ENCODE measurements around the gene S100A2. TPM values are rescaled to one million over a fixed set of nuclear protein-coding genes. Genes with fewer than 3 reads are reported as not detected.

Gene S100A2
- total and polyA plus RNA-seq, 2 donors (not counting 3 experiments of a cell fraction or from before 2014, with no cell fraction given) = 4.0 to 4.3 TPM

DNA sequence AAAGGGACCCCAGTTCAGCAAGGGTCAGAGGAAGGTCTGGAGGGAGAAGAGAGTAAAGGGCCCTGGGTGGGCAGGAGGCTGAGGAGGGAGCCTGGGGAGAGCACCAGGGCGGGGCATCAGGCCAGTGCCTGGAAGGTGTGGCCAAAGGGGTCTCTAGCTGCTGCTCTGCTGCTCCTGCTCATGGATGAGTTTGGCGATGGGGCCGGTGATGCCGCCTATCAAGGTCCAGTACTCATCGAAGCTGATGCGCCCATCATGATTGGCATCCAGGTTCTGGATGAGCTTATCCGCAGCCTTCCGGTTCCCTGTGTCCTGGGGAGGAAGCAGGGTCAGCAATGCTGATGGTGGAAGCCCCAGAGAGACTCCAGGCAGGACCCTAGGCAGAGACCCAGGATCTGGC lies 41.7 kb upstream of the S100A2 start:
- H3K4me1 ChIP-seq (ENCODE audit: control insufficient read depth, extremely low read depth, insufficient read depth, low read length) = peaks cover 40% of the 10 kb centered on the region
- peak overlapping the region; percentile 2 to 87 (median 86) for H3K4me3 ChIP-seq (replicated peaks in 1 of 3; ENCODE audit: insufficient read depth in 1 of 3, low read depth in 1 of 3, low read length in 3 of 3)
- H3K9me3 ChIP-seq (replicated peaks; ENCODE audit: control insufficient read depth, insufficient read depth, low read length) = no peaks in the 10 kb centered on the region
- FAIRE-seq (no peak), DNase-seq (ENCODE audit: low read depth, low spot score) (no peak)
- intact Hi-C loops (cut with micrococcal nuclease) = no loop called here
- dilution Hi-C loops (cut with MboI; ENCODE audit: extremely low pct_ligation_motif_present, low sequenced_read_pairs) = no loop called here
- H3K79me2 ChIP-seq (ENCODE audit: control insufficient read depth, insufficient read depth, low read length) = peaks cover 39% of the 10 kb centered on the region
- H3K27ac ChIP-seq (ENCODE audit: insufficient read depth, low read depth, low read length) = peak overlapping the region; percentile 98
- no peaks in the 10 kb centered on the region for H3K9me1 ChIP-seq (replicated peaks; ENCODE audit: control insufficient read depth, extremely low read depth, insufficient read depth, low read length)
- no TSS peak for BruUV-seq (replicated peaks)
- TF ChIP-seq, protein P1, sequence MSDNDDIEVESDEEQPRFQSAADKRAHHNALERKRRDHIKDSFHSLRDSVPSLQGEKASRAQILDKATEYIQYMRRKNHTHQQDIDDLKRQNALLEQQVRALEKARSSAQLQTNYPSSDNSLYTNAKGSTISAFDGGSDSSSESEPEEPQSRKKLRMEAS (IDR thresholded peaks at IDR 0.05; ENCODE audit: insufficient read depth, insufficient read length) = no peak
- TF ChIP-seq JUN (IDR thresholded peaks at IDR 0.05; ENCODE audit: borderline replicate concordance, insufficient read depth, insufficient read length, low read depth) (no peak), MYC (IDR thresholded peaks at IDR 0.05; ENCODE audit: low read depth, low read length) (no peak), POLR2A (IDR thresholded peaks at IDR 0.05; ENCODE audit: low read depth, low read length) (no peak), POLR2AphosphoS5 (IDR thresholded peaks at IDR 0.05; ENCODE audit: insufficient read depth, low read depth, low read length) (no peak), EZH2 (IDR thresholded peaks at IDR 0.05; ENCODE audit: borderline replicate concordance, low read depth, low read length, severe bottlenecking) (no peak)
- TF ChIP-seq, protein P2, sequence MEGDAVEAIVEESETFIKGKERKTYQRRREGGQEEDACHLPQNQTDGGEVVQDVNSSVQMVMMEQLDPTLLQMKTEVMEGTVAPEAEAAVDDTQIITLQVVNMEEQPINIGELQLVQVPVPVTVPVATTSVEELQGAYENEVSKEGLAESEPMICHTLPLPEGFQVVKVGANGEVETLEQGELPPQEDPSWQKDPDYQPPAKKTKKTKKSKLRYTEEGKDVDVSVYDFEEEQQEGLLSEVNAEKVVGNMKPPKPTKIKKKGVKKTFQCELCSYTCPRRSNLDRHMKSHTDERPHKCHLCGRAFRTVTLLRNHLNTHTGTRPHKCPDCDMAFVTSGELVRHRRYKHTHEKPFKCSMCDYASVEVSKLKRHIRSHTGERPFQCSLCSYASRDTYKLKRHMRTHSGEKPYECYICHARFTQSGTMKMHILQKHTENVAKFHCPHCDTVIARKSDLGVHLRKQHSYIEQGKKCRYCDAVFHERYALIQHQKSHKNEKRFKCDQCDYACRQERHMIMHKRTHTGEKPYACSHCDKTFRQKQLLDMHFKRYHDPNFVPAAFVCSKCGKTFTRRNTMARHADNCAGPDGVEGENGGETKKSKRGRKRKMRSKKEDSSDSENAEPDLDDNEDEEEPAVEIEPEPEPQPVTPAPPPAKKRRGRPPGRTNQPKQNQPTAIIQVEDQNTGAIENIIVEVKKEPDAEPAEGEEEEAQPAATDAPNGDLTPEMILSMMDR (IDR thresholded peaks at IDR 0.05; ENCODE audit: extremely low read depth in 1 of 2, insufficient read depth in 1 of 2, low read depth in 1 of 2, low read length in 2 of 2) = no peak
- H2AFZ ChIP-seq (ENCODE audit: low read depth, low read length) = no peak overlapping the region
- peaks cover 13% of the 10 kb centered on the region in 2 experiments for H3K36me3 ChIP-seq (ENCODE audit: control insufficient read depth in 2 of 2, extremely low read depth in 1 of 2, insufficient read depth in 2 of 2, low read length in 2 of 2)
- H3K4me2 ChIP-seq (ENCODE audit: insufficient read depth, low read length) = peak overlapping the region; percentile 83
- H3K9ac ChIP-seq (replicated peaks; ENCODE audit: extremely low read depth, insufficient read depth, low read length) = peak overlapping the region; percentile 98
- no peaks in the 10 kb centered on the region for H4K20me1 ChIP-seq (replicated peaks; ENCODE audit: control insufficient read depth, extremely low read depth, insufficient read depth, low read length)
- ChIA-PET POLR2A (interaction anchor here (0.6 to 4.9 kb wide), 8 partner anchors 9 to 356 kb away, joined by 3 to 43 read pairs (median 4); partner anchors contain the start of genes CHTOP, S100A1, S100A13 and SLC39A1), CTCF (interaction anchor here (1.1 to 7.7 kb wide), 8 partner anchors 10 to 97 kb away, joined by 3 to 54 read pairs (median 7); partner anchors contain the start of genes CHTOP, S100A1 and S100A13)
- no peaks in the 10 kb centered on the region for H3K27me3 ChIP-seq (ENCODE audit: control insufficient read depth in 2 of 2, insufficient read depth in 2 of 2, low read length in 2 of 2)
